GM10847 (cell line): ENCODE data around the gene NCMAP.

Experiments
- POLR2A ChIP-seq: IDR thresholded peaks from 2 replicates; pipeline ENCODE4 v1.6.1; 2011; ENCODE audit not compliant: insufficient read length; ENCODE audit errors: extremely low read depth

The NCMAP gene

GRCh38 chr1:24589200-24589599 lies 33.3 kb downstream of the NCMAP start:
- TF ChIP-seq POLR2A: no peak

DNA sequence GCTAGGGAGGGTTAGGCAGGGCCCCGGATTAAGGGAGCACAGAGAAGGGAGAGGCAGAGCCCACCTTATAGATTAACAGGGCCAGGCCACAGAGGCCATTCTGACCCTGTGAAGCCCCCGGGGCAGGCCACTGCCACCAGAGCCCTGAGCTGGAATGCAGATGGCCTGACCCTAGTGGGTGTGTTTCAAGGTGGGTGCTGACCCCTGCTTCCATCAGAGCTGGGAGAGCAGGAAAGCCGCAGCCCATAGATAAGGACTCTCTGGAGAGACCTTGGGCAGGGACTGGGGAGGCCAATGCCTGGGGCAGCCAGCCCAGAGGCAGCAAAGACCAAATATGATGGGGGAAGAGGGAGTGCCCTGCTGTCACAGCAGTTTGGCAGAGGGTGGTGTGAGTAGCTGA lies 35.9 kb downstream of the NCMAP start:
- no peak for TF ChIP-seq POLR2A

- TF ChIP-seq POLR2A: no peak
Measured at GRCh38 chr1:24594328-24594598, 38.4 kb downstream of the NCMAP start.

DNA sequence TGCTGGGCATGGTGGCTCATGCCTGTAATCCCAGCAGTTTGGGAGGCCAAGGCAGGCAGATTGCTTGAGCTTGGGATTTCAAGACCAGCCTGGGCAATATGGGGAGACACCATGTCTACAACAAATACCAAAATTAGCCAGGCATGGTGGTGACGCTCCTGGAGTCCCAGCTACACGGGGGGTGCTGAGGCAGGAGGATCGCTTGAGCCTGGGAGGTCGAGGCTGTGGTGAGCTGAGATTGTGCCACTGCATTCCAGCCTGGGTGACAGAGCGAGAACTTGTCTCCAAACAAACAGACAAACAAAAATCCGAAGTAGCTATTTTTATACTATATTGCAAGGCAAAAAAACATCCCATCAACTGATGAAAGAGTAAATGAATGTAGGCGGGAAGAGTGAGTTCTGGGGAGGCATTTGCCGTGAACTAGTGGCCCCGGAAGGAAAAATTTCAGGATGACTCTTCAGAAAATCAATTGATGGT lies 40.6 kb downstream of the NCMAP start:
- TF ChIP-seq POLR2A: no peak

DNA sequence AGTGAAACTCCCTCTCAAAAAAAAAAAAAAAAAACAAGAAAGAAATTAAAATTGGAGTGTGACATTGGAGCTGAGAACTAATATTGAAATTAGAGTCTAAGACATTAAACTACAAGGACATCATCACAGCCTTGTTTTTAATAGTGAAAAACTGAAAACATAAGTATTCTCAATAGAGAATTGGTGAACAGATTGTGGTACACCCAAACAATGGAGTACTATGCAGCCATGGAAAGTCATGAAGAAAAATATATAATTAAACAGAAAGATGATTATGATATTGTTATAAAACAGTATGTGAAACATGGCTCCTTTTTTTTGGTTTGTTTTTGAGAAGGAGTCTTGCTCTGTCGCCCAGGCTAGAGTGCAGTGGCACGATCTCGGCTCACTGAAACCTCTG lies 43.4 kb downstream of the NCMAP start:
- no peak for TF ChIP-seq POLR2A

- TF ChIP-seq POLR2A: no peak
Measured at GRCh38 chr1:24600551-24600950, 44.7 kb downstream of the NCMAP start.

DNA sequence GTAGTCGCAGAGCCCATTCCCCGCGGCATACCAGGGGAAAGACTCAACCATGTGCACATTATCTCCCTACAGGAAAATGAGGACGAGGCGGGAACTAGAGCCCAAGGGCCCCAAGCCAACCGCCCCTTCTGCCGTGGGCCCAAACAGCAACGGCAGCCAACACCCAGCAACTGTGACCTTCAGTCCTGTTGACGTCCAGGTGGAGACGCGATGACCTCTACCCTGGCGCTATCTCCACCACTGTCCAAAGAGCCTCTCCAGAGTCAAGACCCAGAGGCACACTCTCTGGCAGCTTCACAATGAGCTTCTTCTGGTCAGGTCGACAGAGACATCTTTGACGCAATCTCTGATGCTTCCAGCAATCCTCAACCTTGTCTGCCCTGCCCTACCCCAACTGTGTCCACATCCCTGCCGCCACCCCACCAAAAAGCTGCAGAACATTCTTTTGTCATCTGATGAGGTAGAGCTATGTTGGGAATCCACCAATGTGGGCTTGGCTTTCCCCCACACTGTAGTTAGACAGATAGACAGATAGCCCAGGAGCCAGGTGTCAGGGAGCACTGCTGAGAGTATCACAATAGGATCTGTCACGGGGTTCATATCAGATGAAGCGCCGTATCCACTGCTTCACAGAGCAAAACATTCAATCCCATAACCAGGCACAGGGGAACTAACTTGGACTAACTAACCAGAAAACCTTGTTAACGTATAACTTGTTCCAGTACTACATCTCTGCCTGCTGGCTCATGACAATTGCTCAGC lies 49.8 kb downstream of the NCMAP start:
- TF ChIP-seq POLR2A: no peak

GRCh38 chr1:24606296-24606605 lies 50.4 kb downstream of the NCMAP start:
- TF ChIP-seq POLR2A: no peak

GRCh38 chr1:24606621-24607020 lies 50.7 kb downstream of the NCMAP start:
- TF ChIP-seq POLR2A: no peak

DNA sequence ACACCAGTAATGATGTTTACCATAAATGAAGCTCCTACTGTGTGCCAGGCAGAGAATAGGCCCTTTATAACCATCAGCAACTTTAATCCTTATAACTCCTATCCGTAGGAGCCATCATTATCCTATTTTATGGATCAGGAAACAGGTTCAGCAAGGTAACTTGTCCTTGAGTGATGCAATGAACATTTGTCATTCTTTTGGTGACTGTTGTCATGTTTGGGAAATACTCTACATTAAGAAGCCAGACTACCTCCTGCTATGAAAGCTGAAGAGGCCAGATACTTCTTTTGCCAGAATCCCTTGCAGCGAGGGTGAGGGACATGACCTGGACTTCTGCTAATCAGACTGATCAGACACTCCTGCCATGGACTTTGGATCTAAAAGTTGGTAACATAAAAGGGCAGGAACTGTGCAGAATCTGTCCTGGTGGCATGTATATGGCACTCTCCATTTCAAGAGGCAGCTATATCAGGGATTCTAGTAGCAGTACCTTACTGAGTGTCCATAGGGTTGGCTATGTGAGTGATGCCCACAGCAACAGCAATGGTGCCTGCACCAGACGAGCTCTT lies 54.1 kb downstream of the NCMAP start:
- TF ChIP-seq POLR2A: no peak

- TF ChIP-seq POLR2A: no peak
Measured at GRCh38 chr1:24619376-24619775, 63.5 kb downstream of the NCMAP start.

DNA sequence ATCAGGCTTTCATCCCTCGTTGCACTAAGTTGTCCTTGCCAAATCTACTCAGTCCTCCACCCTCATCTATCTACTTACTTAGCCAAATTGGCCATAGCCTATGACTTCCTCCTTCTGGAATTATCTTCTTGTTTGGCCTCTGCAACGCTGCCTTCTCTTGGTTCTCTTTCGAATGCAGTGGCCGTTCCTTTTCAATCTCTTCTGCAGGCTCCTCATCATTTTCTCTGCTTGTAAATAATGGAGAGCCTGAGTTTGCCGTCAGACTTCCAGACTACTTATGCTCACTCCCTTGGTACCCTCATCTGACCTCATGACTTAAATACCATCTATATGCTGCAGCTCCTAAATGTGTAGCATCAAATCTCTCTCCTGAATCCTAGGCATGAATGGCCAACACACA lies 64.8 kb downstream of the NCMAP start:
- no peak for TF ChIP-seq POLR2A

GRCh38 chr1:24621121-24621520 lies 65.2 kb downstream of the NCMAP start:
- TF ChIP-seq POLR2A: no peak

DNA sequence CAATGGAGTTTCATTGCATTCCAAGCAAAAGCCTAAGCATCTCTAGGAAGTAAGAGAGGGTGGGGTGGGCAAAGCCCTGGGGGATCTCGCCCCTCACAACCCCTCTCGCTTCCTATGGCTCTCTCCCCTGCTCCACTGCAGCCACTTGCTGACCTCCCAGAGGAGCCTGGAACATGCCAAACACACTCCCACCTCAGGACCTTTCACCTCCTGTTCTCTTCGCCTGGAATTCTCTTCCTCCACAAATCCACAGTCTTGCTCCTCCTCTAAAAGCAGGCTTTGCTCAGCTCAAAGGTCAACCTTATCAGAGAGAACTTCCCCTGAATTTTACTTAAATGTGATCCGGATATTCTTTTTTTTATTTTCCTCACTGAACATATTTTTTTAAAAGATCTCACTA lies 66.3 kb downstream of the NCMAP start:
- TF ChIP-seq POLR2A: no peak

DNA sequence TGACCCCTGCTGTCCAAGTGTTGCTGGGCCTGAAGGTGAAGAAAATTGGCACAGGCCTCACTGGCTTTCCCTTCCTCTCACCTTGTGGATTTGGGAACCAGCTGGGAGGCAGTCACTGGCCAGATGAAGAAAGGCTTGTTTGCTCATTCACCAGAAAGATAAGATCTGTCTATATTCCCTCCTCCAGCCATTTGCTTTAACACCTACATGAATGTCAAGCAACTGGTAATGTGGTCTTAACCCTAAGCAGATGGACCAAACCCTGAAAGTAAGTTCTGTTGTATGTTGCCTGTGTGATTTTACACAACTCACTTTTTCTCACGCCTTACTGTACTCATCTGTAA lies 76.9 kb downstream of the NCMAP start:
- TF ChIP-seq POLR2A: no peak

DNA sequence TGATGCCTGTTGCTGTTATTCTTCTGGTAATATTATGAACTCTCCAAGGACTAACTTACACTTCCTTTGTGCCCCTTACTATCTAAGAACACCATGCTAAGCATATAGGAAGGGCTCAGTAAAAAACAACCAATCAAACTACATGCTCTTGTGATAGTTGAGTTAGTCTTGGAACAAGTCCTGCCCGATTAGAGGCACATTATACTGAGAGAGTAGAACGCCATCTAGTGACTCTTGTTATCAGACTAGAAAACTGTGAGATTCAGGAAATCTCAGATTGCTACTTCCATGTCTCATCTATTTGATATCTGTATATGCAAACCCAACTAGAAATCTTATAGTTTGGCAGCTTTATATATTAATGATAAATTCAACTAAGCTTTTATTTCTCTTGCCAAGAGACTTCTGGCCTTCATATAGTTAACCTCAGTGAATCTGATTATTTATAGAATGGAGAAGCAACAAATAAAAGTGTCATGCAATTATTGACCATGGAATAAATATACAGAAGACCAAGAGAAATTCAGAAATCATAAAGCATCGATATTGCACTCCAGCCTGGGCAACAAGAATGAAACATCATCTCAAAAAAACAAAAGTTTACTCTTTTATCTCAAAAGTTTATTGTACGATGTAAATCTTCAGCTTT lies 79.4 kb downstream of the NCMAP start:
- no peak for TF ChIP-seq POLR2A
